ENCODE results near the gene TBC1D3B. TPM values are rescaled to one million over a fixed set of nuclear protein-coding genes. Genes with fewer than 3 reads are reported as not detected.

Gene TBC1D3B
- total and polyA plus RNA-seq, 2 of the 13 experiments (the other 11 are each of a cell fraction or from before 2014, with no cell fraction given) = 1.1 to 1.8 TPM

DNA sequence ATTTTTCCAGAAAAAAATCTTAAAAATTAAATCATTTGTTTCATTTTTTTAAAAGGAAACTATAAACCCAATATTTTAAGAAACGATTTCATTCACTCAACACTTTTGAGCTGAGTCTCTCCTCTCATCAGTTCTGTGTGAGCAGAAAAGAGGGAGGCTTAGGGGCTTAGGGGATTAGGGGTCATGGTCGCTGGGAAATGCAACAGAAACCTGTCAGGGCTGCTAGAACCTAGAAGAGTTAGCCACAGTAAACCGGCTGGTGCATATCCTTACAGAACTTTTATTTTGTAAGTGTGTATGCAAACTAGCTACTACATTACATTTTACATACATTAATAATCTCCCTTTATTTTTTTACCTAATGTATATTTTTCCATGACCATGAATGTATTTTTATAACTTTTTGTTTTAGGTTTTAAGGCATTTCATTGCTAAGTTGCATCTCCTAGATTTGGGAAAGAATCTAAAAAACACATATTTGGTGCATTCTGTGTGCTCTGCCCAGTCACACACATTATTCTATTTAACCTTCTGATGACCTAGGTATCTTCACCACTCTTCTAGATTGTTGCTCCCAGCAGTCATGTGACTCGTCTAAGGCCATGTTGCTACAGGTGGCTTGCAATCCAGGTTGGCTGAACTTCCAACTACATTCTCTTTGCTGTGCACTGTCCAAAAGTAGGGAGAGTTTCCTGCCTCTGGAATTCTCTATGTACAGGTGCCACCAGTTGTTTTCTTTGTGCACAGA lies 24.4 kb downstream of the TBC1D3B start:
- H3K4me2 ChIP-seq (ENCODE audit: low read depth, low read length) = no peak overlapping the region
- DNase-seq (ENCODE audit: low spot score) = no peak
- H3K27ac ChIP-seq (ENCODE audit: extremely low read length, insufficient read depth, low read length) = no peak overlapping the region
- intact Hi-C loops (cut with micrococcal nuclease; ENCODE audit: unreplicated experiment) (no loop called here), in situ Hi-C loops (cut with HindIII; ENCODE audit: extremely low pct_ligation_motif_present, low pct_unique_long_range_greater_than_20kb) (no loop called here)
- POLR2A ChIA-PET = no interaction called here
- no peaks in the 10 kb centered on the region for H4K20me1 ChIP-seq (ENCODE audit: insufficient read depth, low read length)
- no peak overlapping the region for H3K4me3 ChIP-seq (replicated peaks in 1 of 3; ENCODE audit: insufficient read depth in 1 of 3, low read depth in 2 of 3, low read length in 3 of 3)
- ATAC-seq = no peak
- no peaks in the 10 kb centered on the region; a peak in 2 of 5 replicates for H3K27me3 ChIP-seq (ENCODE audit: control insufficient read depth in 1 of 2, insufficient read depth in 2 of 2, low read length in 2 of 2)
- no TSS peak for BruUV-seq (replicated peaks)
- no peaks in the 10 kb centered on the region for H3K36me3 ChIP-seq (replicated peaks in 1 of 2; ENCODE audit: control insufficient read depth in 1 of 2, insufficient read depth in 2 of 2, low read length in 2 of 2)
- CTCF ChIA-PET (ENCODE audit: low intra/inter-chr PET ratio, low total read pairs) = no interaction called here
- H2AFZ ChIP-seq (ENCODE audit: low read length) = no peak overlapping the region
- 0 out of 2 replicates have a peak, but pooled peaks cover under 1% of the 10 kb centered on the region for H3K4me1 ChIP-seq (ENCODE audit: insufficient read depth, low read length)
- no peak for FAIRE-seq
- TF ChIP-seq MTA1 (CRISPR knock-in tag; IDR thresholded peaks at IDR 0.05; ENCODE audit: borderline replicate concordance) = no peak
- no peak for TF ChIP-seq AKAP8 (CRISPR knock-in tag; IDR thresholded peaks at IDR 0.05)
- no peak for TF ChIP-seq NR3C1 (CRISPR knock-in tag; IDR thresholded peaks at IDR 0.05)
- TF ChIP-seq, protein P1, sequence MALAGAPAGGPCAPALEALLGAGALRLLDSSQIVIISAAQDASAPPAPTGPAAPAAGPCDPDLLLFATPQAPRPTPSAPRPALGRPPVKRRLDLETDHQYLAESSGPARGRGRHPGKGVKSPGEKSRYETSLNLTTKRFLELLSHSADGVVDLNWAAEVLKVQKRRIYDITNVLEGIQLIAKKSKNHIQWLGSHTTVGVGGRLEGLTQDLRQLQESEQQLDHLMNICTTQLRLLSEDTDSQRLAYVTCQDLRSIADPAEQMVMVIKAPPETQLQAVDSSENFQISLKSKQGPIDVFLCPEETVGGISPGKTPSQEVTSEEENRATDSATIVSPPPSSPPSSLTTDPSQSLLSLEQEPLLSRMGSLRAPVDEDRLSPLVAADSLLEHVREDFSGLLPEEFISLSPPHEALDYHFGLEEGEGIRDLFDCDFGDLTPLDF (CRISPR knock-in tag; IDR thresholded peaks at IDR 0.05) = no peak
- TF ChIP-seq CREB3 (CRISPR knock-in tag; IDR thresholded peaks at IDR 0.05) = no peak
- TF ChIP-seq RXRB (CRISPR knock-in tag; IDR thresholded peaks at IDR 0.05; ENCODE audit: borderline replicate concordance) = no peak
- TF ChIP-seq NFYC (CRISPR knock-in tag; IDR thresholded peaks at IDR 0.05) = no peak
- no peak for TF ChIP-seq SRSF1 (optimal IDR thresholded peaks at IDR 0.05; ENCODE audit: low read depth, low read length)
- TF ChIP-seq ARHGAP35 (CRISPR knock-in tag; IDR thresholded peaks at IDR 0.05; ENCODE audit: borderline replicate concordance) = no peak
- TF ChIP-seq MTERF4 (CRISPR knock-in tag; IDR thresholded peaks at IDR 0.05) = no peak
- no peak for TF ChIP-seq ZNF570 (CRISPR knock-in tag; IDR thresholded peaks at IDR 0.05; ENCODE audit: borderline replicate concordance)
- TF ChIP-seq RELA (CRISPR knock-in tag; IDR thresholded peaks at IDR 0.05) = no peak
- no peak for TF ChIP-seq HMGXB3 (CRISPR knock-in tag; IDR thresholded peaks at IDR 0.05; ENCODE audit: borderline replicate concordance)
- WGBS (ENCODE audit: low lambda C conversion rate) = 1% methylated on average over 4 of the region's 4 CpGs
- H3K9ac ChIP-seq (ENCODE audit: insufficient read depth, low read depth, low read length) = no peak overlapping the region
- H3K79me2 ChIP-seq (ENCODE audit: insufficient read depth, low read length) = no peaks in the 10 kb centered on the region
- H3K9me3 ChIP-seq (ENCODE audit: low read length) = no peaks in the 10 kb centered on the region
